Measurements from ENCODE around the gene PITPNC1. TPM values are rescaled to one million over a fixed set of nuclear protein-coding genes. Genes with fewer than 3 reads are reported as not detected.

Gene PITPNC1
- total RNA-seq, 1 experiment from 2014 or later, result 4.2 TPM

GRCh38 chr17:67369676-67370075 lies 7.4 kb upstream of the PITPNC1 start:
- Histone ChIP-seq H3K4me1 (0 out of 2 replicates have a peak, but pooled peaks cover 3% of the 10 kb centered on the region), H3K9me3 (no peaks in the 10 kb centered on the region), H3K4me3 (ENCODE audit: low read depth, low read length) (no peak overlapping the region), H3K36me3 (ENCODE audit: control insufficient read depth, insufficient read depth, low read length) (no peaks in the 10 kb centered on the region), H3K27me3 (replicated peaks; ENCODE audit: control insufficient read depth, insufficient read depth, low read length) (no peaks in the 10 kb centered on the region)
- Mint-ChIP-seq H3K4me1 (ENCODE audit: low read depth, unreplicated experiment) (peaks cover 5% of the 10 kb centered on the region), H3K27me3 (ENCODE audit: insufficient read depth, unreplicated experiment) (peaks cover under 1% of the 10 kb centered on the region), H3K36me3 (ENCODE audit: insufficient read depth, unreplicated experiment) (peaks cover 14% of the 10 kb centered on the region), H3K4me3 (ENCODE audit: unreplicated experiment) (no peak overlapping the region), H3K9me3 (ENCODE audit: unreplicated experiment) (no peaks in the 10 kb centered on the region), H3K27ac (ENCODE audit: unreplicated experiment) (no peak overlapping the region)
- TF ChIP-seq, protein P1, sequence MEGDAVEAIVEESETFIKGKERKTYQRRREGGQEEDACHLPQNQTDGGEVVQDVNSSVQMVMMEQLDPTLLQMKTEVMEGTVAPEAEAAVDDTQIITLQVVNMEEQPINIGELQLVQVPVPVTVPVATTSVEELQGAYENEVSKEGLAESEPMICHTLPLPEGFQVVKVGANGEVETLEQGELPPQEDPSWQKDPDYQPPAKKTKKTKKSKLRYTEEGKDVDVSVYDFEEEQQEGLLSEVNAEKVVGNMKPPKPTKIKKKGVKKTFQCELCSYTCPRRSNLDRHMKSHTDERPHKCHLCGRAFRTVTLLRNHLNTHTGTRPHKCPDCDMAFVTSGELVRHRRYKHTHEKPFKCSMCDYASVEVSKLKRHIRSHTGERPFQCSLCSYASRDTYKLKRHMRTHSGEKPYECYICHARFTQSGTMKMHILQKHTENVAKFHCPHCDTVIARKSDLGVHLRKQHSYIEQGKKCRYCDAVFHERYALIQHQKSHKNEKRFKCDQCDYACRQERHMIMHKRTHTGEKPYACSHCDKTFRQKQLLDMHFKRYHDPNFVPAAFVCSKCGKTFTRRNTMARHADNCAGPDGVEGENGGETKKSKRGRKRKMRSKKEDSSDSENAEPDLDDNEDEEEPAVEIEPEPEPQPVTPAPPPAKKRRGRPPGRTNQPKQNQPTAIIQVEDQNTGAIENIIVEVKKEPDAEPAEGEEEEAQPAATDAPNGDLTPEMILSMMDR (IDR thresholded peaks at IDR 0.05; ENCODE audit: insufficient read depth in 1 of 2, low read depth in 1 of 2, low read length in 1 of 2, severe bottlenecking in 1 of 2, unreplicated experiment in 1 of 2), result no peak
- ChIA-PET CTCF (interaction anchor here (0.8 kb wide), 1 partner anchor 9 kb away, joined by 3 read pairs; no protein-coding TSS in a partner anchor), POLR2A (no interaction called here)
- BruUV-seq (replicated peaks), result no TSS peak
- intact Hi-C loops (cut with micrococcal nuclease; ENCODE audit: unreplicated experiment), result no loop called here
- no peak for DNase-seq

DNA sequence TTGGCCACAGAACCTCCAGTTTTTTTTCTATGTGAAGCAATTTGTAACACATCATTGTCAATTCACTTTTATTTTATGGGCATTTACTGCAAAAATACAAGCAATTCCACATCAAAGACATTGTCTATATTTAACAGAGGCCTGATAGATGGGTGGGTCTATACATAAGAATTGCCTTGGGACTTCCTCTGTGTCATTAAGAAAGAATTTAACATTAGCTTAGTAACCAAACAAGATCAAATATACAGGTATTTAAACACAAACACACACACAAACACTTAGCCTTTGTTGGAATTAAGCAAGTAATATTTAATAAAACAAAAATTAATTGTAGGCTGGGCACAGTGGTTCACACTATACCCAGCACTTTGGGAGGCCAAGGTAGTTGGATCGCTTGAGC lies 4.3 kb upstream of the PITPNC1 start:
- Histone ChIP-seq H3K9me3 (no peaks in the 10 kb centered on the region), H3K4me1 (0 out of 2 replicates have a peak, but pooled peaks cover 8% of the 10 kb centered on the region), H3K36me3 (ENCODE audit: control insufficient read depth, insufficient read depth, low read length) (no peaks in the 10 kb centered on the region), H3K27me3 (replicated peaks; ENCODE audit: control insufficient read depth, insufficient read depth, low read length) (no peaks in the 10 kb centered on the region), H3K4me3 (ENCODE audit: low read depth, low read length) (no peak overlapping the region)
- Mint-ChIP-seq H3K27ac (ENCODE audit: unreplicated experiment) (no peak overlapping the region), H3K36me3 (ENCODE audit: insufficient read depth, unreplicated experiment) (peaks cover 6% of the 10 kb centered on the region), H3K4me1 (ENCODE audit: low read depth, unreplicated experiment) (peaks cover 9% of the 10 kb centered on the region), H3K4me3 (ENCODE audit: unreplicated experiment) (no peak overlapping the region), H3K9me3 (ENCODE audit: unreplicated experiment) (no peaks in the 10 kb centered on the region), H3K27me3 (ENCODE audit: insufficient read depth, unreplicated experiment) (peaks cover 3% of the 10 kb centered on the region)
- TF ChIP-seq, protein P1 (IDR thresholded peaks at IDR 0.05; ENCODE audit: insufficient read depth in 1 of 2, low read depth in 1 of 2, low read length in 1 of 2, severe bottlenecking in 1 of 2, unreplicated experiment in 1 of 2), result no peak
- intact Hi-C loops (cut with micrococcal nuclease; ENCODE audit: unreplicated experiment), result no loop called here
- no TSS peak for BruUV-seq (replicated peaks)
- no peak for DNase-seq
- POLR2A ChIA-PET, result no interaction called here
- CTCF ChIA-PET, result interaction anchor here (1.5 kb wide), 1 partner anchor 103 kb away, joined by 6 read pairs; no protein-coding TSS in a partner anchor

DNA sequence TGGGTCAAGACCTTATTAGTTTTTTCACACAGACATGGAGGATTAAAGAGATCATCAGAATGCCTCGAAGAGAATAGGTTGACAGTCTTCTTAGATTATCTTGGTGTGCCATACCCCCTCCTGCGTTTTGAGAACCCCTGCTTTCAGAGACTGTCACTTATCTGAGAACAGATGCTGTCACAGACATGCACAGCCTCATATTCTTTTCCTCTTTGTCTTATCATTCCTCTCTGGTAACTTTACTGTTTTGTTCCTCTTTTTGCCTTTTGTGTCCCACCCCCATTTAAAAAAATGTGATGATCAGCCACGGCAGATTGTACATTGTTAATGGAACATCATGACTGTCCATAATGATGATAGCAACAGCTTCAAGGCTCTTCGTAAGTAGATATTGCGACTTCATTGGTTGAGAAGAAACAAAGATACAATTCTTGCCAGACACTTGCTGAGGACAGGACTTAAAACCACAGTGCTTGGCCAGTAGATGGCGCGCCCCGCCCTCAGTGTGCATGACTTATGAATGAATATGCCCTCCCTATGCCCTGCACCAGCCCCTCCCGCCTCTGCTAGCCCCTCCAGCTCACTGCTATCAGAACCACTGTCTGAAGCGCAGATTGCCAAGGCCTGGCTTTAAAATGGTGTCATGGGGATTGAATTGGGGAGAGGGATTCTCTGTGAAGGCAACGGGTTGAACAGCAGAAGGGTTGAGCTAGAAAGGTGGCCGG lies 2.6 kb upstream of the PITPNC1 start:
- Mint-ChIP-seq H3K9me3 (ENCODE audit: unreplicated experiment) (no peaks in the 10 kb centered on the region), H3K36me3 (ENCODE audit: insufficient read depth, unreplicated experiment) (peaks cover 6% of the 10 kb centered on the region), H3K4me3 (ENCODE audit: unreplicated experiment) (peak overlapping the region; percentile 22), H3K4me1 (ENCODE audit: low read depth, unreplicated experiment) (peaks cover 9% of the 10 kb centered on the region), H3K27ac (ENCODE audit: unreplicated experiment) (no peak overlapping the region), H3K27me3 (ENCODE audit: insufficient read depth, unreplicated experiment) (peaks cover 3% of the 10 kb centered on the region)
- POLR2A ChIA-PET, result no interaction called here
- H3K36me3 ChIP-seq (ENCODE audit: control insufficient read depth, insufficient read depth, low read length), result no peaks in the 10 kb centered on the region
- no peaks in the 10 kb centered on the region for H3K9me3 ChIP-seq
- no peak overlapping the region for H3K4me3 ChIP-seq (ENCODE audit: low read depth, low read length)
- intact Hi-C loops (cut with micrococcal nuclease; ENCODE audit: unreplicated experiment), result loop anchor here (1.0 kb wide), 3 partner anchors 229 to 343 kb away; partner anchors contain the start of gene NOL11
- no peaks in the 10 kb centered on the region for H3K27me3 ChIP-seq (replicated peaks; ENCODE audit: control insufficient read depth, insufficient read depth, low read length)
- TF ChIP-seq, protein P1 (IDR thresholded peaks at IDR 0.05; ENCODE audit: insufficient read depth in 1 of 2, low read depth in 1 of 2, low read length in 1 of 2, severe bottlenecking in 1 of 2, unreplicated experiment in 1 of 2), result peak; percentile 85 to 90
- CTCF ChIA-PET, result interaction anchor here (0.5 to 1.2 kb wide), 10 partner anchors 8 to 635 kb away, joined by 3 to 7 read pairs (median 4); no protein-coding TSS in a partner anchor
- H3K4me1 ChIP-seq, result 0 out of 2 replicates have a peak, but pooled peaks cover 8% of the 10 kb centered on the region
- BruUV-seq (replicated peaks), result no TSS peak
- peak; percentile 86 to 87 for DNase-seq
